Fibroblast of mammary gland (primary cell): ENCODE measurements around the gene FAM98B.
A peak's percentile ranks its signal among the peaks of the same experiment; 100 is the strongest.

Experiments
- DNase-seq: peaks from one replicate; pipeline ENCODE4 v3.0.0-alpha.2; 2010; ENCODE audit warnings: low read depth
- H3K4me3 ChIP-seq: 2 replicates; pipeline ENCODE4 v1.5.1; 2011; ENCODE audit warnings: low read depth, mild to moderate bottlenecking, low read length, moderate library complexity; ENCODE audit not compliant: control insufficient read depth
- TF ChIP-seq, protein P1 (sequence below): conservative IDR thresholded peaks from 2 replicates; pipeline ENCODE4 v1.5.1; 2011; ENCODE audit warnings: low read depth, low read length, inconsistent platforms; ENCODE audit not compliant: control insufficient read depth, insufficient read depth

The FAM98B gene

DNA sequence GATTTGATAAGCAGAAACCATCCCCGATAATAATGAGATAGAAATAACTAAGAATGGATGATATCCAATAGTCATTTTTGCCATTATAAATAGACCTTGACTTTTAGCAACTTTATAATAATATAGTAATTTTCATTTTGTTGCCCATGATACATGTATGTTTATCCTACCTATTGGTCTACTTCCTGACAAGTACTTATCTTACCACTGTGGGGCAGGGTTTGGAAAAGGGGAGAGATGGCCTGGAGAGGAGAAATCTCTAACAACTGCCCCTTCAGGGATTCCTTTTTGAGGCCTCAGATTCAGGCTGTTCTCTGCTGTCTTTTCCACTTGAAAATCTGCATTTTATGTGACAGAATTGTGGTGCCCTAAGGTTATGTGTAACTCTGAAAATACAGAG lies 42.2 kb downstream of the FAM98B start:
- no peak overlapping the region for H3K4me3 ChIP-seq
- TF ChIP-seq, protein P1, sequence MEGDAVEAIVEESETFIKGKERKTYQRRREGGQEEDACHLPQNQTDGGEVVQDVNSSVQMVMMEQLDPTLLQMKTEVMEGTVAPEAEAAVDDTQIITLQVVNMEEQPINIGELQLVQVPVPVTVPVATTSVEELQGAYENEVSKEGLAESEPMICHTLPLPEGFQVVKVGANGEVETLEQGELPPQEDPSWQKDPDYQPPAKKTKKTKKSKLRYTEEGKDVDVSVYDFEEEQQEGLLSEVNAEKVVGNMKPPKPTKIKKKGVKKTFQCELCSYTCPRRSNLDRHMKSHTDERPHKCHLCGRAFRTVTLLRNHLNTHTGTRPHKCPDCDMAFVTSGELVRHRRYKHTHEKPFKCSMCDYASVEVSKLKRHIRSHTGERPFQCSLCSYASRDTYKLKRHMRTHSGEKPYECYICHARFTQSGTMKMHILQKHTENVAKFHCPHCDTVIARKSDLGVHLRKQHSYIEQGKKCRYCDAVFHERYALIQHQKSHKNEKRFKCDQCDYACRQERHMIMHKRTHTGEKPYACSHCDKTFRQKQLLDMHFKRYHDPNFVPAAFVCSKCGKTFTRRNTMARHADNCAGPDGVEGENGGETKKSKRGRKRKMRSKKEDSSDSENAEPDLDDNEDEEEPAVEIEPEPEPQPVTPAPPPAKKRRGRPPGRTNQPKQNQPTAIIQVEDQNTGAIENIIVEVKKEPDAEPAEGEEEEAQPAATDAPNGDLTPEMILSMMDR: peak; percentile 8
- no peak for DNase-seq

DNA sequence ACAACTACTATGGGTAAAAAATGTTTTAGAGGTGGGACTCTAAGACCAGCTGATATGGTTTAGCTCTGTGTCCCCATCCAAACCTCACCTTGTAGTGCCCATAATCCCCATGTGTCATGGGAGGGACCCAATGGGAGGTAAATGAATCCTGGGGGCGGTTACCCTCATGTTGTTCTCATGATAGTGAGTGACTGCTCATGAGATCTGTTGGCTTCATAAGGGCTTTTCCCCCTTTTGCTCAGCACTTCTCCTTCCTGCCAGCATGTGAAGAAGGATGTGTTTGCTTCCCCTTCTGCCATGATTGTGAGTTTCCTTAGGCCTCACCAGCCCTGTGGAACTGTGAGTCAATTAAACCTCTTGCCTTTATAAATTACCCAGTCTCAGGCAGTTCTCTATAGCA lies 45.7 kb downstream of the FAM98B start:
- H3K4me3 ChIP-seq: no peak overlapping the region
- TF ChIP-seq, protein P1: no peak
- DNase-seq: no peak

DNA sequence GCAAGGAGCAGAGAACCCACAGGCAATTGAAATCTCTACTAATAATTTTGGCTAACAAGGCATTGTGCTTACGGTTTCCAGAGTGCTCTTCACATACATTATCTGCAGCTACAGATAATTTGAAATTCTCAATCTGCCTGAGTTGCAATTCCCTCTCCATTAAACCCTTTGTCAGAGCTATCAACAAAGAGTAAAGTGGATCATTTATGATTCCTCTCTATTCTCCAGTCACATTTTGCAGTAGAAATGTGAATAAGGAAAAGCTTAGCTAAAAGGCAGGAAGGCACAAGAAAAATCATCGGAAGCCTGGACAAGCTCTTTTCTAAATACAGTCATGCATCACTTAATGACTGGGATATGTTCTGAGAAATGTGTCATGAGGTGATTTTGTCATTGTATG lies 49.6 kb downstream of the FAM98B start:
- no peak overlapping the region for H3K4me3 ChIP-seq
- TF ChIP-seq, protein P1: no peak
- no peak for DNase-seq

DNA sequence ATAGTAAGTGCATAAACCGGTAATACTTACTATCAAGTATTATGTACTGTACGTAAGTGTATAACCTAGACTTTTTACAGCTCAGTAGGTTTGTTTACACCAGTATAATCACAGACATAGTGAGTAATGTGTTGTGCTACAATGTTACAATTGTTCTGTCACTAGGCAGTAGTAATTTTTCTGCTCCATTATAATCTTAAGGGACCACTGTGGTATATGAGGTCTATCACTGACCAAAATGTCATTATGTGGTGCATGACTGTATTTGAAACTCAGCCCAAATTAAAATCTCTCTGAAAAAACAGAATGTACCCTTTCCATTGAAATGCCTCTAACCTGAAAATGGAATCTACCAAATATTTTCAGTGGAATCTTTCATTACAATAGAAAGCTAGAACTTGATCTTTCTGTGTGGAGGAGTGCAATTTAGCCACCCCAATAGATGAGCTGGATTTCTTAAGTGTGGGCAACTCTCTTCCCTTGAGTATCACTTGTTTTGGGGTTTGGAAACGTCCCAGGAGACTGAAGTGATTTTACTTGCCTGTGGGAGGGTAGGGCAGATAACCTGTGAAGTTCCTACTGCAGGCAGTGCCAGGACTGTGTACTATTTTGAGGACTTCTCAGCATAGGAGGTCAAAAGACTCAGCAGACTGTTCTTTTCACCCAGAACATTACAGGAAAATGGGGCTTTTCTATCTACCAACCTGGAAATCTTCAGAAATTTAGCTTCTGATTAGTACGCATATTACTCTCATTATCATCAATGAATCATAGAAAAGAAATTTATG lies 50.9 kb downstream of the FAM98B start:
- TF ChIP-seq, protein P1: no peak
- DNase-seq: no peak
- H3K4me3 ChIP-seq: no peak overlapping the region

DNA sequence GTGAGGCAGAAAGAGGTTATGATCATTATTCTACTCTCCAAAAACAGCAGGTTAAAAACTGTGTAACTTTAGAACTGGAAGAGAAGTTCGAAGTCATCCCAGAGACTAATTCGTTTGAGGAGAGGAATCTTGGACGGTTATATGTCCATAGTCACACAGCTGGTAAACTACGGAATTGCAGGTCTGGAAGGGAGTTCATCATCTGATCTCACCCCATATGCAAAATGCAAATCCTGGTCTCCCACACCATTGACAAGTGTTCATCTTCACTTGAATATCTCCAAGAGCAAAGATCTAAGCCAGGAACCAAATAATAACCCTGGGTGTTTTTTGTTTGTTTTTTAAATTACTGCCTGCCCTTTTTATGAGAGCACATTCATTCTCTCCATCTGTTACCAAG lies 53.1 kb downstream of the FAM98B start:
- TF ChIP-seq, protein P1: no peak
- DNase-seq: no peak
- no peak overlapping the region for H3K4me3 ChIP-seq

DNA sequence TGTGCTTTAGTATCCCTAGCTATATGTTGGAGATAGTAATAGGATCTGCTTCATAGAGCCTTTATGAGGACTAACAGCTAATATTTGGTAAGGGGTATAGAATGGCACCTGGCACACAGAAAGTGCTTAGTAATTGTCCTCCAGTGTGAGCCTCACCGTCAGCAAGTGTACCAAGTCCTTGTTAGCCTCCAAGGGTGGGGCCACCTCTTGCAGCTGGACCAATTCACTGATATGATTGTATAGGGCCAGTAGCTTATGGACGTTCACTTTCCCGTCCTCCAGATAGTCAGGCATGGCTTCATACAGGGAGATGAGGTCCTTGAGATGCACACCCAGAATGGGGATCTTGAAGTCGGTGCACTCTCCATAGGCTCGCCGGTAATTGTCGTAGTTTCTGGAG lies 53.6 kb downstream of the FAM98B start:
- TF ChIP-seq, protein P1: no peak
- no peak for DNase-seq
- H3K4me3 ChIP-seq: no peak overlapping the region
